VCaP (cell line): ENCODE data around the gene GABRP.

Source experiments
- H3K27ac ChIP-seq: fragments of 450-650 bp; 2 replicates; pipeline ENCODE4 v1.5.1; 2017
- TF ChIP-seq, protein P1 (sequence below): fragments of 450-650 bp; conservative IDR thresholded peaks from 2 replicates; pipeline ENCODE4 v1.5.1; 2017; ENCODE audit warnings: mild to moderate bottlenecking, moderate library complexity

The GABRP gene

DNA sequence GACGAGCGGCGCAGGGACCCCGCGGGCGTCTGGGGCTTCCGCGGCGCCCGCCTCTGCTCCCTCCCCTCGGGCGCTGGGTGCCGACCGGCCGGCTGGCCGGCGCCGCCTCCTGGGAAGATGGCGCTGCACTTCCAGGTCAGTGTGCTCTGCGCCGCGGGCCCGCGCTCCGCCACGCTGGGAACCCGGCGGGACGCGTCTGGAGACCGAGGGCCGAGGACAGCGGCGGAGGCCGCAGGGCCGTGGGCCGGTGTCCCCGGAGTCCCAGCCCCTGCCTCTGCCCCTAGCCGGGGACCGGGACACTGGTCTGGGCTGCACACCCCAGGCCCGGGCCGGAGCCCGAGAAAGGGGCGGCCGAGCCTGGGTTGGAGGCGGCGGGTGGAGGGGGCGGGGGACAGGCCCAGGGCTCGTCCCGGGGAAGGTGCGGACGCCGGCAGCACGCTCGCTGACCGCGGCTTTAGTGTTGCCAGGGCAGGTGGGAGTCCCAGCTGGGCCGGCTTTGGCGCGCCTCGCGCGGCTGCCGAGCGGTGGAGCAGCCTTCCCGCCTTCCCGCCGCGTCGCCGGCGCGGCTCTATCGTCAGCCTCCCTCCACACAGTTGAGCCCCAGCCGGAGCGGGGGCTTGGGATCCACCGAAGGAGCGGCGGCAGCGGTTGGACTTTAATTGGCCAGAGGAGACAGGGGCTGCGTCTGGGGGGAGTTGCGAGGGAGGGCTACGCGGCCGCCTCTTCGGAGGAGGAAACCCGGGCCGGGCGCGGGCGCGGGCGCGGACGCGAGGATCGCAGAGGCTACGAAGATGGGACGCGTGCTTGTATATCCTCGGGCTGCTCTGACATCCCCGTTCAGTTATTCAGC lies 78.6 kb downstream of the GABRP start, which contains the start of gene RANBP17:
Gene RANBP17, plus strand, starts transcription at position 102 of the 850 bp plus-strand sequence.
- peak within 1 kb of the TSS; percentile 57 for H3K27ac ChIP-seq
- TF ChIP-seq, protein P1, sequence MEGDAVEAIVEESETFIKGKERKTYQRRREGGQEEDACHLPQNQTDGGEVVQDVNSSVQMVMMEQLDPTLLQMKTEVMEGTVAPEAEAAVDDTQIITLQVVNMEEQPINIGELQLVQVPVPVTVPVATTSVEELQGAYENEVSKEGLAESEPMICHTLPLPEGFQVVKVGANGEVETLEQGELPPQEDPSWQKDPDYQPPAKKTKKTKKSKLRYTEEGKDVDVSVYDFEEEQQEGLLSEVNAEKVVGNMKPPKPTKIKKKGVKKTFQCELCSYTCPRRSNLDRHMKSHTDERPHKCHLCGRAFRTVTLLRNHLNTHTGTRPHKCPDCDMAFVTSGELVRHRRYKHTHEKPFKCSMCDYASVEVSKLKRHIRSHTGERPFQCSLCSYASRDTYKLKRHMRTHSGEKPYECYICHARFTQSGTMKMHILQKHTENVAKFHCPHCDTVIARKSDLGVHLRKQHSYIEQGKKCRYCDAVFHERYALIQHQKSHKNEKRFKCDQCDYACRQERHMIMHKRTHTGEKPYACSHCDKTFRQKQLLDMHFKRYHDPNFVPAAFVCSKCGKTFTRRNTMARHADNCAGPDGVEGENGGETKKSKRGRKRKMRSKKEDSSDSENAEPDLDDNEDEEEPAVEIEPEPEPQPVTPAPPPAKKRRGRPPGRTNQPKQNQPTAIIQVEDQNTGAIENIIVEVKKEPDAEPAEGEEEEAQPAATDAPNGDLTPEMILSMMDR, result no peak; the same call in 1 of the 2 replicates

DNA sequence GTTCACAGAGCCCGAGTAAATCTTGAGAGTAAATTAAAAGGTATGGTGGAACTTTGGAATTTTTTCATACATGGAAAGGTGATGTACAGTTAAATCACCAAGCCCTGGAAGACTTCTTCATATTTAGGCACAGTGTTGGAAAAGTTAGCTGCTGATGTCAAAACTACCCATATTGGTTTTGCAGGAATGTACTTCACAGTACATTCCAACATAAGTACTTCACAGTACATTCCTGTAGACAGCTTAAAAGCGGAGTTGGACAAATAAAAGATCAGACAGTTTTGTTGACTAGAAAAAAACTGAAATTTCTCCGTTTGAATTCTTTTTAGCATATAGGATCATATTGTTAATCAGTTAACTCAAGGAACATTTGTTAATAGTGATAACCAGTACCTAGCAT lies 80.1 kb downstream of the GABRP start:
- TF ChIP-seq, protein P1, result no peak
- H3K27ac ChIP-seq, result no peak overlapping the region
